HFF-Myc (cell line): ENCODE results near the gene ITK.

Source experiments
- DNase-seq: peaks from one replicate; pipeline ENCODE4 v3.0.0-alpha.2; 2011; ENCODE audit warnings: low read depth; ENCODE audit errors: extremely low read depth
- H3K4me3 ChIP-seq: replicated peaks from 2 replicates; pipeline ENCODE4 v1.5.1; 2011; ENCODE audit warnings: low read depth, mild to moderate bottlenecking, control low read depth, low read length
- CTCF ChIP-seq: IDR thresholded peaks from 2 replicates; pipeline ENCODE4 v1.5.1; 2012; ENCODE audit warnings: mild to moderate bottlenecking, low read depth, low read length, control low read depth; ENCODE audit errors: missing control alignments

The ITK gene

GRCh38 chr5:157212307-157212706, 31.7 kb downstream of the ITK start:
- no peak overlapping the region for H3K4me3 ChIP-seq
- DNase-seq = no peak
- TF ChIP-seq CTCF = no peak

GRCh38 chr5:157213527-157214243, 33.0 kb downstream of the ITK start:
- no peak for TF ChIP-seq CTCF
- no peak for DNase-seq
- no peak overlapping the region for H3K4me3 ChIP-seq

GRCh38 chr5:157214415-157214814, 33.8 kb downstream of the ITK start:
- TF ChIP-seq CTCF = no peak
- H3K4me3 ChIP-seq = no peak overlapping the region
- no peak for DNase-seq

- no peak for TF ChIP-seq CTCF
- no peak overlapping the region for H3K4me3 ChIP-seq
- no peak for DNase-seq
Measured at GRCh38 chr5:157214861-157215513, 34.3 kb downstream of the ITK start.

- no peak for TF ChIP-seq CTCF
- no peak overlapping the region for H3K4me3 ChIP-seq
- DNase-seq = no peak
Measured at GRCh38 chr5:157215514-157216167, 35.0 kb downstream of the ITK start.

GRCh38 chr5:157216391-157217142, 35.9 kb downstream of the ITK start:
- no peak overlapping the region for H3K4me3 ChIP-seq
- no peak for TF ChIP-seq CTCF
- no peak for DNase-seq
